Mucosa of gallbladder (tissue), 1 donor: ENCODE measurements around the gene CYP17A1. TPM values are rescaled to one million over a fixed set of nuclear protein-coding genes. Genes with fewer than 3 reads are reported as not detected.
A peak's percentile ranks its signal among the peaks of the same experiment; 100 is the strongest.
"Not testable (repeated sequence)": the region's sequence is repeated elsewhere in the genome, so short reads cannot be mapped to it uniquely, and the experiment has no call there.

Source experiments
- DNase-seq: peaks from one replicate; pipeline ENCODE4 v3.0.0-alpha.2; 2020; ENCODE audit warnings: low spot score
- total RNA-seq: library from RNA; stranded (reverse); gene quantifications from one replicate; pipeline ENCODE4 v1.2.1, GENCODE V29; 2021
- donor health status: DM: no; HTN: no; CAD: no.

The CYP17A1 gene, protein sequence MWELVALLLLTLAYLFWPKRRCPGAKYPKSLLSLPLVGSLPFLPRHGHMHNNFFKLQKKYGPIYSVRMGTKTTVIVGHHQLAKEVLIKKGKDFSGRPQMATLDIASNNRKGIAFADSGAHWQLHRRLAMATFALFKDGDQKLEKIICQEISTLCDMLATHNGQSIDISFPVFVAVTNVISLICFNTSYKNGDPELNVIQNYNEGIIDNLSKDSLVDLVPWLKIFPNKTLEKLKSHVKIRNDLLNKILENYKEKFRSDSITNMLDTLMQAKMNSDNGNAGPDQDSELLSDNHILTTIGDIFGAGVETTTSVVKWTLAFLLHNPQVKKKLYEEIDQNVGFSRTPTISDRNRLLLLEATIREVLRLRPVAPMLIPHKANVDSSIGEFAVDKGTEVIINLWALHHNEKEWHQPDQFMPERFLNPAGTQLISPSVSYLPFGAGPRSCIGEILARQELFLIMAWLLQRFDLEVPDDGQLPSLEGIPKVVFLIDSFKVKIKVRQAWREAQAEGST
- total RNA-seq, result 7.3 TPM

DNA sequence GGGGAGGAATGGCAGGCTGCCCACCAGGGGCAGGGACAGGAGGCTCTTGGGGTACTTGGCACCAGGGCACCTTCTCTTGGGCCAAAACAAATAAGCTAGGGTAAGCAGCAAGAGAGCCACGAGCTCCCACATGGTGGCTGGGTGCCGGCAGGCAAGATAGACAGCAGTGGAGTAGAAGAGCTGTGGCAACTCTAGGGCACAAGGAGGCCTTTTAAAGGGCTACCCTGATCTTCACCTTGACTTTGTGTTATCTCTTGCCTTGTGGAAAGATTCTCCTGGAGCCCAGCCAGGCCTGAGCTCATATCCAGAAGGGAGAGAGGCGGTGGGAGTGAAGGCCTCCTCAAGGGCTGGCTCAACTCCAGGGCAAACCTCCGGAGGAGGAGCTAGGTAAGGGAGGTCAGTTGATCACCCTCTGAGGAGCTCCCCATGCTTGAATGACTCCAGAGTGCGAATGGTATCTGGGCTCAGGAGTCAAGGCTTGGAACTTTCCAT is at the start of gene CYP17A1:
CYP17A1 (minus strand) TSS at position 184 of the 492 bp plus-strand sequence; CDS start at position 132, 52 bp downstream.
- DNase-seq, result peak; percentile 55

DNA sequence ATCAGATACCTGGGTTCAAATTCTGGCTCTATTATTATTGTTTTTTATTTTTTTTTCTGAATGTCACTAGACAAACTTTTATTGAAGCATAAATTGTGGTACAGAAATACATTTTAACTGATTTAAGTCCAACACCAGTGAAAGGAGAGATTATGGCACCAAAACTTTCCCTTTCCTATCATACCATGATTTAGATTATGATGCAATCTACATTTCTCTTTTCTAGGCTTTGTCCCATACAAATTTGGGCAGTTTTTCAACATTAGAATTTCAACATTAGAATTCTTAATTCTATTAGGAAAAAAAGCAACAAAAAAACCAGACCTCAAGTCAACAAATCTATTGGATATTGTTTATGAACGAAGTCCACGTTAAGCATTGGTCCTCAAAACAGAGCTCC is 43.0 kb upstream of the CYP17A1 start:
- DNase-seq, result no peak

DNA sequence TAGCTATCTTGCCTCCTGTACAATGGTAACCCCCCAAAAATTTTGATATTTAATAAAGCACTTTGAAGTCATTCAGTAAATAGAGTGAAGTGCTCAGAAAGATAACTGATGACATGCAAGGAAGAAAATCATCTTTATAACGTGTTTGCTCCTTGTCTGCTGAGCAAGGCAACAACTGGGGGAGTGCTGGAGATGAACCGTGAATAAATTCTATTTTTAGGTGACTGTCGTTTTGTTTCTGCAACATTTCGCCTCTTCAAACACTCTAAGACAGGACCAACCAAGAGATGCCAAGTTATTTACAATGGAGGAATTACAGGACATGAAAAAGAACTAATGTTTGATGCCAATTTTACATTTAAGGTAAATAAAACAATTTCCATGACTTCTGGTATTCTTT is 41.4 kb upstream of the CYP17A1 start:
- DNase-seq, result no peak

DNA sequence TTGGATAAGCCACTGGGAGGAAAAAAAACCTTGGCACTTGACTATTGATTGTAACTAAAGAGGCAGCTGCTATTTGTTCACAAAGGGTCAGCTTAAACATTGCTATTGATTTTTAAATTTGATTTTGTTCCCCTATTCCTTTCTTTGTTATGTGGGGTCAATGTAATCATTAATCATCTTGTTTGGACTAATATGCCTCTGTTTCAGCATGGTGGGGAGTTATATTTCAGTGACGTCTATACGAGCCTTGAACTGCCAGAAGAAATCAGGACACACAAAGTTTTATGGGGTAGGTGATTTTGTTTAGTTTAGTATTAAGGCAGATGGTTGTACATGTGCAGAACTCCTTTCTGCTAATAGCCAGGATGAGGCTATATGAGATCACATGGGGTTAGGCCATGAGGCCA is 39.5 kb upstream of the CYP17A1 start:
- no peak for DNase-seq

DNA sequence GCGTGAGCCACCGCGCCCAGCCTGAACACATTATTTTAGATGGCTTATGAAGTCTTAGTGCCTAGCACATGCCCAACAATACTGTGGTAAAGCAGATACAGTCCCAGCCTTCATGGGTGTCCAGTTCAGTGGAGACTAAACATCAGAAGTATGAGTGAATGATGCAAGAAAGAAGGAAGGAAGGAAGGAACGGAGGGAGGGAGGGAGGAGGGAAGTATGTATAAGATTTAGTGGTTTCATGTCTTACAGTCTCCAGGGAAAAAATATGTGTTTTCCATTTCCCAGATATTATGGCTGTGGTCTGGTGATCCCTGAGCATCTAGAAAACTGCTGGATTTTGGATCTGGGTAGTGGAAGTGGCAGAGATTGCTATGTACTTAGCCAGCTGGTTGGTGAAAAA is 35.0 kb upstream of the CYP17A1 start:
- DNase-seq, result no peak

DNA sequence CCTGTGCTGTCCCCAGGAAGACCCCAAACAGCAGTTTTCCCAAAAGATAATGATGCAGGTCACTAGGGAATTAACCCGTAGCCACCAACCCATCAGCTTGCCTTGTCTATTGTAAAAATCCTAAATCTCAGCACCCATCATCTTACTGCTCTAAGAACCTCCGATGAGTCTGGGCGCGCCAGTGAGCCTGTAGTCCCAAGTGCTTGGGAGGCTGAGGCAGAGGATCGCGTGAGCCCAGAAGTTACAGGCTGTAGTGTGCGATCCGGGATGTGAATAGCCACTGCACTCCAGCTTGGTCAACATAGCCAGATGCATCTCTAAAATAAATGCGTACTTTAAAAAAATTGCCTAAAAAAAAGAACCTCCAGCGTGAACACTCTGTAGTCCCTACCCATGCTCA is 33.0 kb upstream of the CYP17A1 start:
- DNase-seq, result no peak

DNA sequence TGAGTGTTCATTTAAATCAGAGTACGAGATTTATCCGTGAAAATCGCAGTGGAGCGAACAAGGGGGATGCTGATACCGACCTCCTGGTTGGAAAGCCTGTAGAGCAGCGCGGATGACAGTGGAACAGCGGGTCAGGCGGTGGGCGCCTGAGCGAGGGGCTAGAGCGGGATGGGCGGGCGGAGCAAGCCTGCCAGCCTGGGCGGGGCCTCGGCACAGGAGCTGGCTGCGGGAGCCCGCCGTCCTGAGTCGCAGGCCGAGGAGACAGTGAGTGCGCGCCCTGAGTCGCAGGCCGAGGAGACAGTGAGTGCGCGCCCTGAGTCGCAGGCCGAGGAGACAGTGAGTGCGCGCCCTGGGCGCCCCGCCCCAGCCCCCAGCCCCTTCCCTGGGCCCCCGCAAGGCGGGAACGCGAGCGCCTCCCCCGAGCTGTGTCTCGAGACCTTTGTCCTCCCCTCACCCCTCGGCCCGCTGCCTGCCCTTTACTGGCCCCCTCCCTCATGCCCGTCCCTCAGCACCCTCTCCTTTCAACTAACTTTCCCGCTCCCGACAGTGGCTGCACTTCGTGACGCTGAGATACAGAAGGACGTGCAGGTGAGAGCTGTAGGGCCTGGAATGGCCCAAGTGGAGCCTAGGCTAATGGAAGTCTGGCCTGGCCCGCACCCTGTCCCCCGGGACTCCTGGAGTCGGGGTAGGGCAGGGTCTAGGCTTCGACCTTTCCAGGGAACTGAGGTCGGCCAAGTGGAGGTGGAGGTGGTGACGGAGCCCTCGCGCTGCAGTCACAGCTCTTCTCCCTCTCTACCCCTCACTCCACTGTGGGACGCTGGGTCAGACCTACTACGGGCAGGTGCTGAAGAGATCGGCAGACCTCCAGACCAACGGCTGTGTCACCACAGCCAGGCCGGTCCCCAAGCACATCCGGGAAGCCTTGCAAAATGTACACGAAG is 32.3 kb upstream of the CYP17A1 start, which contains the start of gene AS3MT:
AS3MT (plus strand) TSS at position 213 of the 941 bp plus-strand sequence; CDS start at position 336, 123 bp downstream.
- DNase-seq, result no peak

DNA sequence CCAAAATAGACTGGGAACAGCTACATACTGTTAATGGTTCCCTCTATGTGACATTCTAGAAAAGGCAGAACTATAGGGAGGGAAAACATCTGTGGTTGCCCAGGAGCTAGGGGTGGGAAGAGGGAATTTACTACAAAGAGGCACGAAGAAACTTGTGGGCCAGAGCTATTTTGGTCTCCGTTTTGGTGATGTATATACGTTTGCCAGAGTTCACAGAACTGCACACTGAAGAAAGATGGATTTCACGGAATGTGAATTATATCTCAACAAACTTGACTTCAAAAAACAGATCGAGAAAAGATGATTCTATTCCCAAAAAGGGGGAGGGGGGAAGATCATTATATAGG is 31.7 kb upstream of the CYP17A1 start:
- no peak for DNase-seq

DNA sequence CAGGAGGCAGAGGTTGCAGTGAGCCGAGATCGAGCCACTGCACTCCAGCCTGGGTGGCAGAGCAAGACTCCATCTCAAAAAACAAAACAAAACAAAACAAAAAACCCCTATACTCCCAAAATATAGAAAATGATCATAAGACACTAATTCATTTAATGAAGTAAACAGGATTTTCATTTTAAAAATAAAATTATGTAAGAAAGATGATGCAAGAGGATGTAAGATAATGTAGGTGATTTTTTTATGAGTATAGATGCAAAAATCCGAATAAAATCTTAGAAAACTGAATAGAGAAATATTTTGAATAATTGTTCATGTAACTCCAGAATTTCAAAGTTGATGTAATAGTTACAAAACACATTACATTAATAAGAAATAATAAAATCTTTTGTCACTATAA is 28.4 kb upstream of the CYP17A1 start:
- no peak for DNase-seq

DNA sequence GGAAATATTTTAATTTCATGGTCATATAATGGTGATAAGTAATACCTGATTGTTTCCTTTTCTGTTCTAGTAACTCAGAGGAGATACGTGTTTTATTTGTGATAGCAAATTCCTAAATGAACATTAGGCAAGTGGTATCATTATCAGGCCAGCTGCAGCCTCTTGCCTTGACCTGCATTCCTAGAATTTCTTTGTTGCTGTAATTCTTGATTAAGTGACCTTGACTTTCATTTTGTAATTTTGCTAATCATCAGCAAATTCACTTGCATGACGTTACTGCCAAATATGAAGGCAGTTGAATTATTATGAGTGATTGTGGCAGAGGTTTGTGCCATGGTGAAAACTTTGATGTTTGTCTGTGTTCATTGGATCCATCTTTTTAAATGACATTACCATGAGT is 26.4 kb upstream of the CYP17A1 start:
- no peak for DNase-seq

DNA sequence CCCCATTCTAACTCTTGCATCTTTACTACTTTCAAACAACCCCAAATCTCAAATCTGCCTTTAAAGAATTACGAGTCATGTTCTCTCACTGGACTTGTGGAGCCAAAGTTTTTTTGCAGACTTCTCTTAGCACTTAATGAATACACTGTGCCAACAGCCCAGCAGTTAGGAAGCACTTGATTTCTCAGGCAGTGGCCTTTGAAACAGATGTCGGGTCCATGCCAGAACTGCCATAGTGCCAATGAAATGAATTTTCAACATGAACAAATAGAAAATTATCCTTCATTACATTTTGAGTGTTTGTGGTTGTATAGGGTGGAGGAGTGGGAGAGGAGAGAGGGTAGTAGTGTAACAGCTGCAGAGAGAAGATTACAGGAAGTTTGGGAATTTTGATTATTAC is 22.7 kb upstream of the CYP17A1 start:
- no peak for DNase-seq

DNA sequence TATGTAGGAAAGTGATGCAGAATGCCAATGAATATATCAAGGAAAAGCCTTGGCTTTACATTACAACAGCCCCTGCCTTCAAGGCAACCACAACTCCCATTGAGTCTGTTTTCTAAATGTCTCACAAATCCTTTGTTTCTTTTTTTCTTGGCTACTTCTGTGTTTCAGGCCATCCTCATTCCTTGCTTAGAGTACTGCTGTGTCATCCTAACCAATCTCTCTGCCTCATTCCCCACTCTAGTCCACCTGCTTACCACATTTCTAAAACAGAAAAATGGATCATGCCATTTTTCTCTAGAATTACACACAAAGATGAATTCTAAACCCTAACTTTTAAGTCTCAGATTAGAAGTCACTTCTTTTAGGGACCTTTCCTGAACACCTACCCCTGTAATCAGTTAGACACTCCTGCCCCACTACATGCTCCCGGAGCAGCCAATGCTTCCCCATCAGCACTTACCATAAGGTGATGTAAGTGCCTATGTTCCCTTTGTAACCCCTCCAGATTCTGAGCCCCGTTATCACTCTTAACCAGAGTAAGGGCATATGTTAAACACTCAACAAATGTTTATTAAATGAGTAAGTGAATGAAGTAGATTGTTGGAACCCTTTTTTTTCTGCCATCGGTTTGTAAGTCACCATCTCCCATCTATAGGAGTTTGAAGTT is 19.7 kb upstream of the CYP17A1 start:
- no peak for DNase-seq

DNA sequence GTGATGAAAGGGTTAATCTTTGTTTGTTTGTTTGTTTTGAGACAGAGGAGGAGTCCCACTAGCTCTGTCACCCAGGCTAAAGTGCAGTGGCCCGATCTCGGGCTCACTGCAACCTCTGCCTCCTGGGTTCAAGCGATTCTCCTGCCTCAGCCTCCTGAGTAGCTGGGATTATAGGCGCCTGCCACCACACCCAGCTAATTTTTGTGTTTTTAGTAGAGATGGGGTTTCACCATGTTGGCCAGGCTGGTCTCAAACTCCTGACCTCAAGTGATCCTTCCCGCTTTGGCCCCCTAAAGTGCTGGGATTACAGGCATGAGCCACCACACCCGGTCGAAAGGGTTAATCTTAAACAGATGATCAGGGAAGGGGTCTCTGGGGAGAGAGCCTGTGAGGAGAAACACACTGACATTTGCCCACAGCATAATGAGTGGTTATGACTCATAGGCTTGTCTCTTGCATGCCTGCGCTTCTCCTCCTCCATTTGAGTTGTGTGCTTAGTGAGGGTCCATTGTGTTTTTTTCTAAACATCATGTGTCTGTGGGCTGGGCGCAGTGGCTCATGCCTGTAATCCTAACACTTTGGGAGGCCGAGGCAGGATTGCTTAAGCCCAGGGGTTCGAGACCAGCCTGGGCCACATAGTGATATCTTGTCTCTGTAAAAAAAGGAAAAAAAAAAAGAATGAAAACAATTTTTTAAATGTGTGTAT is 18.7 kb upstream of the CYP17A1 start:
- DNase-seq, result not testable (repeated sequence)

DNA sequence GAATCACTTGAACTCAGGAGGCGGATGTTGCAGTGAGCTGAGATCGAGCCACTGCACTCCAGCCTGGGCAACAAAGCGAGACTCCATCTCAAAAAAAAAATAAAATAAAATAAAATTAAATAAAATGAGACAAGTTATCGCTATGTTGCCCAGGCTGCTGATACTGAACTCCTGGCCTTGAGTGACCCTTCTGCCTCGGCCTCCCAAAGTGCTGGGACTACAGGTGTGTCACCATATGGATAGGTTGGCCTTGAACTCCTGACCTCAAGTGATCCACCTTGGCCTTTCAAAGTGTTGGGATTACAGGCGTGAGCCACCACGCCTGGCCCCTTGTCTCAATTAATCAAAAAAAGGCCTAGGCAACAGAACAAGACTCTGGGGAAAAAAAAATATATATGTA is 16.0 kb upstream of the CYP17A1 start:
- DNase-seq, result not testable (repeated sequence)

DNA sequence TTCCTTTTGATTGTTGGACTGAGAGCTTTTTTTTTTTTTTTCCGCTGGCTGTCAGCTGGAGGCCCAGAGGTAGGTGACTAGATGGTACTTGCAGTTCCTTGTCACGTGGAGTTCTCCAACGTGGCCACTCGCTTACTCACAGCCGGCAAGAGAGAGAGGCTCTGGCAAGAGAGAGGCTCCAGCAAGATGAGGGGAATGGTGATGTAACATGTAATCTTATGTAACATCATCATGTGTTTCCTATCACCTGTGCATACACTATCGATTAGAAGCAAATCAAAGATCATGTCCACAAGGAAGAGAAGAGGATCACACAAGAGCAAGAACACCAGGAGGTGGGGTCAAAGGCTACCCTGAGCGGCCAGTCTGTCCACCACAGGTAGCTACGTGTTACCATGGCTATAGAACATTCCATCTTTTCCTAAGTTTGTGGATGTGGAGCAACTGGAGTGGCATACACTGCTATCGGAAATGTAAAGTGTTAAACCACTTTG is 12.9 kb upstream of the CYP17A1 start:
- DNase-seq, result peak; percentile 70

DNA sequence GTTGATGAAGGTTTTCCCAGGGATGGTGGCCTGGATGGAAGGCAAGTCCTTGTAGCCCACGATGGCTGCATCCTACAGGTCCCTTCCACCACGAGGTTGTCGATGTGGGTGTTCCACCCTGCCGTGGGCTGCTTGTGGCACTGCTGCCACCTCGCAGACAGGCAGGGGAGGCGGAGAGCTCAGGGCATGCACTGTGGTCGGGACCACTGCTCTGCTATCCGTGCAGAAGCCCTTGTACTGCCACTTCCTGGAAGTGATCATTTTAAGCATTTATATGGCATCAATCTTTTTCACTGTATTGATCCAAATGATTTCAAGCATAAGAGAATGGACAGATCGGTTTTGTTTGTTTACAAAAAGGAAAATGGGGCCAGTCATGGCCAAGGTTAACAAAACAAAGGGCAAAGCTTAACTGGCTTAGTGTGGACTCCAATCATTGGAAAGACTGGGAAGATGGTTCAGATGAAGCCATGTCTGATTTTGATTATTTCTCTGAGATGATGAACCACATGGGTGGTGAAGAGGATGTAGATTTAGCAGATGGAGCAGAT is 8.2 kb upstream of the CYP17A1 start:
- no peak for DNase-seq

DNA sequence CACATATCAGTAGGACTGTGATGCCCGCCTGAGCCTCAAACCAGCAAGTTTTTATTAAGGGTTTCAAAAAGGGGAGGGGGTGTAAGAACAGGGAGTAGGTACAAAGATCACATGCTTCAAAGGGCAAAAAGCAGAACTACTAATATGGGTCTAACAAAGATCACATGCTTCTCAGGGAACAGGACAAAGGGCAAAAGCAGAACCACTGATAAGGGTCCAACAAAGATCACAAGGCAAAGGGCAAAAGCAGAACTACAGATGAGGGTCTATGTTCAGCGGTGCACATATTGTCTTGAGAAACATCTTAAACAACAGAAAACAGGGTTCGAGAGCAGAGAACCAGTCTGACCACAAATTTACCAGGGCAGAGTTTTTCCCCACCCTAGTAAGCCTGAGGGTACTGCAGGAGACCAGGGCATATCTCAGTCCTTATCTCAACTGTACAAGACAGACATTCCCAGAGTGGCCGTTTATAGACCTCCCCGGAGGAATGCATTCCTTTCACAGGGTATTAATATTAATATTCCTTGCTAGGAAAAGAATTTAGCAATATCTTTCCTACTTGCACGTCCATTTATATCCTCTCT is 7.1 kb upstream of the CYP17A1 start:
- DNase-seq, result not testable (repeated sequence)

DNA sequence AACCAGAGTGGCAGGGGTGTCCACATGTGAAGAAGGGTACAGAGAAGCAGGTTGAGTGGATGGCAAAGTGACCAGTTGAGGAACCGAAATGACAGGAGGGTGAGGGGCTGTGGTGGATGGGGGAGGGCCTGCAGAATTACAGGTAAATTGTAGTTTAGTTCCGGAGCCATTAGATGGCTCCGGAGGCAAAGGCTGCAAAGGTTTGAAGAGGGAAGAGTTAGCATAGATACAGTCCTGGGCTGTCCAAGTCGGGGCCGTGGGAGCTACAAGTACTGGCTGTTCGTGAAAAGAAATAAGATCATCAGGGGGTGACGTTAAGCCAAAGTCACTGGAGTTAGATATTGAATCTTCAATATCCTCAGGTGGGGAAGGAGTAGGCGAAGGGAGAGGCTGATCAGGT is 5.9 kb upstream of the CYP17A1 start:
- not testable (repeated sequence) for DNase-seq

DNA sequence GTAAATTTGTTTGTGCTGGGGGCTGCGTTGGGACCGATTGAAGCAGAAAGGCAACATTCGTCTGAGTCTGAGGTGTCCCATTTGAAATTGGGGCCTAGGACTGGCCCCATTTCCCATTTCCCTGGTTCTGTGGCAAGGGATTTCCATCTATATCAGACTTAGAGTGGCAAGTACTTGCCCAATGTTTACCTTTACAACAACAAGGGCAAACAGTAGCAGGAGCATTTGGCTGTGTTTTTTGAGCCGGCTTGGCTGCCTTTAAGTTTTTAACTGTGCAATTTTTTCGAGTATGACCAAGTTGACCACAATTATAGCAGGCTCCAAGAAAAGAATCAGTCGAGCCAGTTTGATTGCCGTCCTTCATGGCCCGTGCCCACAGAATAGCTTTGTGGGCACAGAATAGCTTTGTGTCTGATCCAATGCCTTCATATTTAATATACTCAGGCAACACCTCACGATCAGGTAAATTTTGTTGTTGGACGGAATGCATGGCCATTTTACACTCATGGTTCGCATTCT is 4.7 kb upstream of the CYP17A1 start:
- DNase-seq, result no peak
